ENCODE measurements around the gene GNPDA2. TPM values are rescaled to one million over a fixed set of nuclear protein-coding genes. Genes with fewer than 3 reads are reported as not detected.

The GNPDA2 gene
- total and polyA plus RNA-seq, 9 of the 15 experiments (the other 6 are each of a cell fraction or from before 2014, with no cell fraction given): 10.6 to 20.4 (median 13.0) TPM

GRCh38 chr4:44726038-44726871 is at the start of gene GNPDA2 (continued):
- 0 out of 2 replicates have a peak, but pooled peaks have one; percentile 27 for TF ChIP-seq ZNF592 (IDR thresholded peaks at IDR 0.05)
- TF ChIP-seq TBL1XR1 (IDR thresholded peaks at IDR 0.05; ENCODE audit: low read length in 2 of 2): no peak
- TF ChIP-seq TCFL5 (CRISPR knock-in tag; conservative IDR thresholded peaks at IDR 0.05): no peak
- no peak for TF ChIP-seq RBM34 (IDR thresholded peaks at IDR 0.05; ENCODE audit: borderline replicate concordance, insufficient read depth, low read length)
- 0 out of 2 replicates have a peak, but pooled peaks have one; percentile 34 for TF ChIP-seq ZBTB40 (IDR thresholded peaks at IDR 0.05)
- TF ChIP-seq ZBTB40 (CRISPR knock-in tag; IDR thresholded peaks at IDR 0.05): no peak
- no peak for TF ChIP-seq HSF4 (CRISPR knock-in tag; IDR thresholded peaks at IDR 0.05; ENCODE audit: borderline replicate concordance)
- no peak; the same call in 1 of the 2 replicates for TF ChIP-seq KLF1 (tag; IDR thresholded peaks at IDR 0.05)
- TF ChIP-seq SRF (CRISPR knock-in tag; IDR thresholded peaks at IDR 0.05): no peak; a peak in 1 of 4 replicates
- TF ChIP-seq MXI1 (IDR thresholded peaks at IDR 0.05; ENCODE audit: low read depth, low read length): no peak; the same call in 1 of the 2 replicates
- no peak for TF ChIP-seq ZFP36 (IDR thresholded peaks at IDR 0.05; ENCODE audit: low read depth, low read length, partially characterized antibody)

All from K562 (cell line).